Measurements from ENCODE around the gene GRID1.

DNA sequence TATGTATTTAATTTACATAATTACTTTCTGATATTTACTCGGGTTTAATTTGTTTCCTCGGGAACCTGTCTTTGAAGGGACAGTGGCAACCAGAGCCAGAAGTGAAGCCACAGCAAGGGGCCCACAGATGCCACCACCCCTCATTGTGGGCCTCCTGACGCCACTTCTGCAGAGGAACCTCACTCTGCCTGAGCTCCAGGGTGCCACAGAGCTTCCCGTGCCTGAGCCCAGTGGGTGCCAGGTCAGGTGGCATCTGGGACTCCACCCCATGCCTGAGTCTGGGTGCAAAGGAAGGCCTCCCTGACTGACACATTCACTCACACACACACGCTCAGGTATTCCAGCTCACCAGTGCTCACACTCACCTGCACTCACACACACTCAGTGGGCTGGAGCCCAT is 213.7 kb downstream of the GRID1 start:
- TF ChIP-seq, protein P1, sequence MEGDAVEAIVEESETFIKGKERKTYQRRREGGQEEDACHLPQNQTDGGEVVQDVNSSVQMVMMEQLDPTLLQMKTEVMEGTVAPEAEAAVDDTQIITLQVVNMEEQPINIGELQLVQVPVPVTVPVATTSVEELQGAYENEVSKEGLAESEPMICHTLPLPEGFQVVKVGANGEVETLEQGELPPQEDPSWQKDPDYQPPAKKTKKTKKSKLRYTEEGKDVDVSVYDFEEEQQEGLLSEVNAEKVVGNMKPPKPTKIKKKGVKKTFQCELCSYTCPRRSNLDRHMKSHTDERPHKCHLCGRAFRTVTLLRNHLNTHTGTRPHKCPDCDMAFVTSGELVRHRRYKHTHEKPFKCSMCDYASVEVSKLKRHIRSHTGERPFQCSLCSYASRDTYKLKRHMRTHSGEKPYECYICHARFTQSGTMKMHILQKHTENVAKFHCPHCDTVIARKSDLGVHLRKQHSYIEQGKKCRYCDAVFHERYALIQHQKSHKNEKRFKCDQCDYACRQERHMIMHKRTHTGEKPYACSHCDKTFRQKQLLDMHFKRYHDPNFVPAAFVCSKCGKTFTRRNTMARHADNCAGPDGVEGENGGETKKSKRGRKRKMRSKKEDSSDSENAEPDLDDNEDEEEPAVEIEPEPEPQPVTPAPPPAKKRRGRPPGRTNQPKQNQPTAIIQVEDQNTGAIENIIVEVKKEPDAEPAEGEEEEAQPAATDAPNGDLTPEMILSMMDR (conservative IDR thresholded peaks at IDR 0.05; ENCODE audit: low read depth, low read length) = no peak
- TF ChIP-seq EZH2 (IDR thresholded peaks at IDR 0.05; ENCODE audit: low read length, unreplicated experiment) (no peak), EZH2phosphoT487 (IDR thresholded peaks at IDR 0.05; ENCODE audit: borderline replicate concordance, low read length) (no peak)

Data from PC-3 (cell line).